A549 treated with AZD2906 at 1 μM for 4 hours (cell line): Measurements from ENCODE around the gene FRMPD4. TPM values are rescaled to one million over a fixed set of nuclear protein-coding genes. Genes with fewer than 3 reads are reported as not detected.

ENCODE experiments used
- total RNA-seq: library from RNA; stranded (reverse); fragments of 200-300 nt; extraction: Qiagen RNA extraction; gene quantifications from 5 replicates; pipeline ENCODE4 v1.2.3, GENCODE V29; 2022

The FRMPD4 gene
- total RNA-seq, result 0.02 to 0.06 TPM (median 0.05 TPM) in 5 replicates

GRCh38 chrX:12138361-12139313 lies at the start of gene FRMPD4:
TSS of gene FRMPD4 (plus strand) at chrX:12138473. CDS start at chrX:12138972, 499 bp downstream.

